HG02571 (cell line): ENCODE results near the gene SNAI1.
"Not testable (repeated sequence)": the region's sequence is repeated elsewhere in the genome, so short reads cannot be mapped to it uniquely, and the experiment has no call there.

Experiments used
- ATAC-seq: cut with Tn5 transposase; IDR thresholded peaks from one replicate; pipeline ENCODE4 v1.9.1; 2021; ENCODE audit warnings: mild to moderate bottlenecking, moderate library complexity; ENCODE audit not compliant: unreplicated experiment

Gene SNAI1

GRCh38 chr20:49985617-49986016, 2.8 kb downstream of the SNAI1 start:
- no peak for ATAC-seq

DNA sequence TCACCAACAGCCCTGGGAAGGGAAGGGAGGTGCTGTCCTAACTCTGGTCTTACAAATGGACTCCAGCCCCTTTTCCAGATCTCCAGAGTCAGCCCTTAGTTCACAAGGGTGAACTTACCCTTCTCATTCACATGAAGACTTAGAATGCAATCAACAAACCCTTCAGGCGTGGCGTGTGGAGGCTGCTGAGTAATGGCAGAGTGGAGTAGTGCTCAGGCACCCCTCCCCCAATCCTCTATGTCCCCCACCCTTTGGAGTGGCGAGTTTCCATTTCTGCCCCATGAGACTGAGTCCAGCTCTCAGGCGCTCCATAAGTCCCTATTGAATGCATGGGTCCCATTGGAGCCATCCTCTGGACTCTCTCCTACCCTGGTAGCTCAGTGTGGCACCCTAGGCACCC, 3.3 kb downstream of the SNAI1 start:
- no peak for ATAC-seq

GRCh38 chr20:49987015-49987867, 4.5 kb downstream of the SNAI1 start:
- ATAC-seq = no peak

DNA sequence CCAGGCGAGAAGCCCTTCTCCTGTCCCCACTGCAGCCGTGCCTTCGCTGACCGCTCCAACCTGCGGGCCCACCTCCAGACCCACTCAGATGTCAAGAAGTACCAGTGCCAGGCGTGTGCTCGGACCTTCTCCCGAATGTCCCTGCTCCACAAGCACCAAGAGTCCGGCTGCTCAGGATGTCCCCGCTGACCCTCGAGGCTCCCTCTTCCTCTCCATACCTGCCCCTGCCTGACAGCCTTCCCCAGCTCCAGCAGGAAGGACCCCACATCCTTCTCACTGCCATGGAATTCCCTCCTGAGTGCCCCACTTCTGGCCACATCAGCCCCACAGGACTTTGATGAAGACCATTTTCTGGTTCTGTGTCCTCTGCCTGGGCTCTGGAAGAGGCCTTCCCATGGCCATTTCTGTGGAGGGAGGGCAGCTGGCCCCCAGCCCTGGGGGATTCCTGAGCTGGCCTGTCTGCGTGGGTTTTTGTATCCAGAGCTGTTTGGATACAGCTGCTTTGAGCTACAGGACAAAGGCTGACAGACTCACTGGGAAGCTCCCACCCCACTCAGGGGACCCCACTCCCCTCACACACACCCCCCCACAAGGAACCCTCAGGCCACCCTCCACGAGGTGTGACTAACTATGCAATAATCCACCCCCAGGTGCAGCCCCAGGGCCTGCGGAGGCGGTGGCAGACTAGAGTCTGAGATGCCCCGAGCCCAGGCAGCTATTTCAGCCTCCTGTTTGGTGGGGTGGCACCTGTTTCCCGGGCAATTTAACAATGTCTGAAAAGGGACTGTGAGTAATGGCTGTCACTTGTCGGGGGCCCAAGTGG, 5.3 kb downstream of the SNAI1 start:
- no peak for ATAC-seq

DNA sequence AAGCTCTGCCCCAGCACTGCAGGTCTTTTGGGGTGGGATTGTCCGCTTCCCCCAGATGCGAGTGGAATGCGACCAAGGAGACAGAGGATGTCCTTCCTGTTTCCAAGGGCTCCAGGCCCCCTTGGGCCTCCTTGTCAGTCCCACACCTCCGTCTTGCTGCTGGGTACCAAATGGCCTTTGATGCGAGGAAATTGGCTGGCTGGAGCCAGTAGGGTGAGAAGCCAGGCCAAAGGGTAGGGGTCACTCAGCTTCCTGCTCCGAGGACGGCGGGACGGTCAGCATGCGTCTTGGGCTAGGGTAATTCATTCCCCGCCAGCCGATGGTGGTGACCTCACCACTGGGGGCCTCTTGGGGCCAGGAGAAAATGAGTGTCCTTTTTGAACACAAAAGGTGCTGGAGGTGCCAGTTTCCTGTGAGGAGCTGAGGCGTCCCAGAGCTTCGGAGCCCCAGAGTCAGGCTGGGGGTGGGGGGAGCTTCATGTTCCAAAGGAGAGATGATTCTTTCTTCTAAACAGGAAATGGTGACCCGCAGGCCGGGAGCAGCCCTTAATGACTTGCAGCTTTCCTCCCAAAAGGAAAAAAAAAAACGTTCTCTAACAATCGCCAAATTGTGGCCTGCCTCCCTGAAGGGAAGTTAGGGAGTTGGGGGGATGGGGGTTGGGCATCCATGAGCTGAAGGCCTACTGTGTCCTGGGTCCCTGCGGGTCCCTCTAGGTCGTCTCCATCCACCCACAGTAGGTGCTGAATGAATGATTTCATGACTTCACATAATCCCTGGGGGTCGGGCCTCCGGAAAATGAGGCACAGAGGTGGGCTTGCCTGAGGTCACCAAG, 6.7 kb downstream of the SNAI1 start:
- no peak for ATAC-seq

DNA sequence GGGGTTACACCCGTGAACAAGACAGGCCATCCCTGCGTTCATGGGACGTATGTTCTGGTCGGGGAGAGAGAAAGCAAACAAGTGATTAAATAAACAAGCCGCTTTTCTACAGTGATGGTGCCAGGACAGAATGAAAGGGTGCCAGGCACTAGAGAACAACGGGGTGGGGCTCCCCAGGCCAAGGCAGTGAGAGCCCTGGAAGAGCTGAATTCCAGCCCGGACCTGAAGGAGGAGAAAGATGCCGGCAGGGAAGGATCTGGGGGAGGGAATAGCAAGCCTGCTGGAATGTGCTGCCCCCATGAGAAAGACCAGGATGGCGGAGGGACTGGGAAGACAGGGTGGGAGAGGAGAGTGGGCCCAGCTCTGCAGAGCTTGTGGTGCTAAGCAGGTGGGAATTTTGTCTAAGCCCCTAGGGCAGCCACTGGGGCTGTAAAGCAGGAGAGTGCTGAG, 7.5 kb downstream of the SNAI1 start:
- ATAC-seq = no peak

GRCh38 chr20:49993301-49993751, 10.5 kb downstream of the SNAI1 start:
- ATAC-seq = no peak

GRCh38 chr20:49995586-49995985, 12.8 kb downstream of the SNAI1 start:
- ATAC-seq = no peak

DNA sequence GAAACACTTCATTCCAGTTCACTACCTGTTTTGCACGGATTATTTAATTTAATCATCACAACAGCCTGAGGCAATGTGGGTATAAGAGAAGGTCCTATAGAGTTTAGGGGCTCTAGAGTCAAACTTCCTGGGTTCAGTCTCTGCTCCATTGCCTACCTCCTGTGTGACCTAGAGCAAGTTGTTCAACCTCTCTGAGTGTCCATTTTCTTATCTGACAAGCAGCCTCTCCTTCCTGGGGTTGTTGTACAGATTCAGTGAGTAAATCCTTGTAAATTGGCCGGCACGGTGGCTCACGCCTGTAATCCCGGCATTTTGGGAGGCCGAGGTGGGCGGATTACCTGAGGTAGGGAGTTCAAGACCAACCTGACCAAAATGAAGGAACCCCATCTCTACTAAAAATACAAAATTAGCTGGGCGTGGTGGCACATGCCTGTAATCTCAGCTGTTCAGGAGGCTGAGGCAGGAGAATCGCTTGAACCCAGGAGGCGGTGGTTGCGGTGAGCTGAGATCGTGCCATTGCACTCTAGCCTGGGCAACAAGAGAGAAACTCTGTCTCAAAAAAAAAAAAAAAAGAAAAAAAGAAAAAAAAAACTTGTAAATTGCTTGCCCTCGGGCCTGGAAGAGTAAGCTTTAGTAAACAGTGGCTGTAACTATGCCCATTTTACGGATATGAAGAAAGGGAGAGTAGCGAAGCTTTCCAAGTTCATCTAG, 15.9 kb downstream of the SNAI1 start:
- not testable (repeated sequence) for ATAC-seq

GRCh38 chr20:49999329-49999728, 16.5 kb downstream of the SNAI1 start:
- ATAC-seq = no peak

- ATAC-seq = not testable (repeated sequence)
Observed at GRCh38 chr20:50000548-50001222, 17.9 kb downstream of the SNAI1 start.

DNA sequence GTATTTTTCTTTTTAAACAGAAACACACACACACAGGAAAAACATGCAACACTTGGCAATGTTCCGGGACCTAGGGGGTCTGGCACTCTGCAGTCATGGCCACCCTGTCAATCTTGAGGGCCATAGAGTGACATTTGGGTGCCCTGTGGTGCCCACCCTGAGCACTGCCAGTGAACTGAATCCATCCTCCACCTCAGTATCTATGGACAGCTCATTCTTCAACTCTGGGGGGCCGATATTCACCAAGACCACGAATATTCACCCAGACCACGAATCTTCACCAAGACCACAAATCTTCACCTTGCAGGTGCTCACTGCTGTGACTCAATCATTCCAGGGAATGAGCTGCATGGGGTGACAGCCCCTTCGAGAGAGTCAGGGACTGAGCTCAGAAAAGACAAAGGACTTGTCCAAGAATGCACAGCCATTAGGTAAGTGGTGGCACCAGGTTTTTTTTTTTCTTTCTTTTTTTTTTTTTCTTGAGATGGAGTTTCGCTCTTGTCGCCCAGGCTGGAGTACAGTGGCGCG, 19.1 kb downstream of the SNAI1 start:
- no peak for ATAC-seq

DNA sequence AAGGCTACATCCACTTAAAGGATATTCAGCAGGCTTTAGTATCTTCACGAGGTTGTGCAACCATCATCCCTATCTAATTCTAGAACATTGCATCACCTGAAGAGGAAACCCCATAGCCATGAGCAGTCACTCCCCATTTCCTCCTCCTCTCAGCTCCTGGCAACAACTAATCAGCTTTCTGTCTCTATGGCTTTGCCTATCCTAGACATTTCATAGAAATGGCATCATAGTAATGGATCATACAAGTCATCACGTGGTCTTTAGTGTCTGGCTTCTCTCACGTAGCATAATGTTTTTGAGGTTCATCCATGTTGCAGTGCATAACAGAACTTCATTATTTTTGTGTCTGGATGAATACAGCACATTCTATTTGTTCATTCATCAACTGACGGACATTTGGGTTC, 20.5 kb downstream of the SNAI1 start:
- no peak for ATAC-seq

- ATAC-seq = no peak
Observed at GRCh38 chr20:50004229-50004628, 21.4 kb downstream of the SNAI1 start.

DNA sequence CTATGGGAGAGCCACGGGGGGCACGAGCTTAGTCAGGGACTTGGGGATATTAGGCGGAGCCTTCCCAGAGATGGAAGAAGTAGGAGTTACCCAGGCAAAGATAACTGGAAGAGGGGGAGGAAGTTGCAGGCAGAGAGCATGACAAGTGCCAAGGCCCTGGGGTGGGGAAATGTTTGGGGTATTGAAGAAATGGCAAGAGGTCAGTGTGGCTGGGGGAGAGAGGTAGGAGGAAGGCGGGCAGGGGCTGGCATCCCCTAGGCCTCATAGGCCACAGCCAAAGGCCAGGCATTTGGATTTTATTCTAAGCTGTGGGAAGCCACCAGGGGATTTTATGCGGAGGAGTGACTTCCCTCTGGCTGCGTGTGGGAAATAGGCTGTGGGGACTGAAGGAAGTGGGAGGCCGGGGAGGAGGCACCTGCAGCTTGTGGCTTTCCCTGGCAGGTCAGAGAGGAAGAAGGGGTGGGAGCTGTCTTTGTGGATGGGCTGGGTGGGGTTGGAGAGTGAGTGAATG, 22.7 kb downstream of the SNAI1 start:
- no peak for ATAC-seq

- no peak for ATAC-seq
Observed at GRCh38 chr20:50007369-50007768, 24.6 kb downstream of the SNAI1 start.

- no peak for ATAC-seq
Observed at GRCh38 chr20:50008007-50008406, 25.2 kb downstream of the SNAI1 start.

DNA sequence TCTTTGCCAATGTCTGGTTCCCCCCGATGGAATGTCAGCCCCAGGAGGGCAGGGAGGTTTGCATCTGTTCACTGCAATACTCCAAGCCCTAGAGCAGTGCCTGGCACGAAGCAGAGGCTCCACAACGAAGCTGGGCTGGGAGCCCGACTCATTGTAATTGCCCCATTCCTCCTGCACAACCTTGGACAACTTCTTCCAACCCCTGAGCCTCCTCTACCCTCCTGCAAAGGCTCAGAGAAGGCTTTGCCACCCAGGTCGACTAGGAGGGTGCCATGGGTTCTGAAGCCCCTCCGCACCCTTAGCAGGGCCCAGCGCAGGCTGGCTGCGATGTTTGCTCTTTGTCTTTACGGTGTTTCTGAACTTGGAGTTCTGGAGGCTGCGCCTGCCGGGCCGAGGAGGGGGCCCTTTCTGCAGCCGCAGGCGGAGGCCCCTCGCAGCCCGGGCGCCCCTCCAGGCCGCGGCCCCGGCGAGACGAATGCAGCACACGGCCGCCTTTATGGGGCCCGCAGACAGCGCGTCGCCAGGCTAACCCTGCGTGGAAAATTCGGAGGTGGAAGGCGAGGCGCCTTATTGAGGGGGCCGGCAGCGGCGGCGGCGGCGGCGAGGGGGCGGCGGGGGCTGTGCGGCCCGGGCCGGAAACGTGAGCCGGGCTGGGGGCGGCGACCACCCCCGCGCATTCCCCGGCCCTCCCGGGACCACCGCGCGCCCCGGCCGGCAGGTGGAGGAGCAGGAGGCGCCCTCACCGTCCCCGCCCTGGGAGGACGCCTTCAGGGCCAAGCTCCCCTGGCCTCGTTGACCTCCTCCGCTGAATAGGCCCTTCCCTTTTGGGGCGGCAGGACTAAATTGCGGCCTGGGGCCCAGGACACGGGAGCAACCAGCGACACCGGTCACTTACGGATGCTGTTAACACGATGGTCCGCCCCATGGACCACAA, 27.0 kb downstream of the SNAI1 start:
- ATAC-seq = no peak
